Activated CD4-positive, alpha-beta T cell treated with anti-CD3 and anti-CD28 coated beads, Interleukin-2, Interleukin-4, amounts not matched to agents 100 ng/mL and 50 ng/mL, durations not matched to agents 16 hours and 8 hours (primary cell): ENCODE measurements around the gene VPS37B.

Experiments used
- DNase-seq: peaks from one replicate; pipeline ENCODE4 v3.0.0-alpha.2; 2020; ENCODE audit warnings: low spot score

VPS37B gene

GRCh38 chr12:122839907-122840554 is 55.9 kb downstream of the VPS37B start:
- DNase-seq: no peak

DNA sequence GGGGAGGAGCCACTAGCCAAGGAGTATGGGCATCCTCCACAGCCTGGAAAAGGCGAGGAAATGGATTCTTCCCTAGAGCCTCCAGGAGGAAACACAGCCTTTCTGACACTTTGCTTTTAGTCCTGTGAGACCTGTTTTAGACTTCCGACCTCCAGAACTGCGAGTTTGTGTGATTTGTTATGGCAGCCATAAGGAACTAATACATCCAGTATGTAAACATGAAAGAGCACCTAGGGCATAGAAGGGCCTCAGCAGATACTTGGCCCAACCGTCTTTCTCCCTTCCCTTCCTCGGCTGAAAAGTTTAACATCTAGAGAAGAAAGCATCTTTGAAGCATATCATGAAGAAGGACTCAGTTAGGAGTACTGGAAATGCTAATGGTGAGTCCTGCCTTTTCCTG is 57.1 kb downstream of the VPS37B start:
- DNase-seq: no peak

DNA sequence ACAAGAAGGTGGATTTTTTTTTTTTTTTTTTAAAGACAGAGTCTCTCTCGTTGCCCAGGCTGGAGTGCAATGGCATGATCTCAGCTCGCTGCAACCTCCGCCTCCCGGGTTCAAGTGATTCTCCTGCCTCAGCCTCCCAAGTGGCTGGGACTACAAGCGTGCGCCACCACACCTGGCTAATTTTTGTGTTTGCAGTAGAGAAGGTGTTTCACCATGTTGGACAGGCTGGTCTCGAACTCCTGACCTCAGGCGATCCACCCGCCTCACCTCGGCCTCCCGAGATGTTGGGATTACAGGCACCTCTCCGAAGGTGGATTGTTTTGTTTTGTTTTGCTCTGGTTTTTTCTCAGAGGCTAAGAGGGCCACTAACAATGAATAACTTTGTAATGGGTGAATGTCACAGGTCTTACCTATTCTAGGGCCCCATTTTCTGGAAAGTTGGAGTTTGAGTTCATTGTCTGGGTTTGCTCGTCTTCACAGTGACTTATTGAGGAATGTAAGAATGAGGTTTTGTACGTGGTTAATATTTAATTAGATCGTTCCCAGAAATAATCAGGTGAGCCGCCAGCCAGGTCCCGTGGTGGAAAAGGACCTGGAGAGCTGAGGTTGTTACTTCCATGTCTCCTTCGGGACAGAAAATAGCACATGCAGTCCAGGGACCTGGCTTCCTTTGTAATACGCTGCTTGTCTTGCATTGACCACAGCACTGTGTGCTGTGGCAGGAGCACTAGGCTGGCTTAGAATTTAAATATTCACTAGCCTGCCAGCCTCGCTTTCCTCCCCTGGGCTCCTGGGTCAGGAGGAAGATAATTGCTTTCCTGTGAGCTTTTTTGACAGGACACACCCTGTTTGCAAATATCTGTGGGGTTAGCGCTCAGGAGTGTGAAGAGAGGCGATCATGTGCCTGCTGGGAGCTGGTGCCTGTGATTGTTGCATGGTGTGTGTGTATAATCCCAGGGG is 58.3 kb downstream of the VPS37B start:
- DNase-seq: no peak

- DNase-seq: peak; percentile 53
Measured at GRCh38 chr12:122836027-122836921, 59.6 kb downstream of the VPS37B start.

GRCh38 chr12:122835750-122836026 is 60.2 kb downstream of the VPS37B start:
- no peak for DNase-seq

DNA sequence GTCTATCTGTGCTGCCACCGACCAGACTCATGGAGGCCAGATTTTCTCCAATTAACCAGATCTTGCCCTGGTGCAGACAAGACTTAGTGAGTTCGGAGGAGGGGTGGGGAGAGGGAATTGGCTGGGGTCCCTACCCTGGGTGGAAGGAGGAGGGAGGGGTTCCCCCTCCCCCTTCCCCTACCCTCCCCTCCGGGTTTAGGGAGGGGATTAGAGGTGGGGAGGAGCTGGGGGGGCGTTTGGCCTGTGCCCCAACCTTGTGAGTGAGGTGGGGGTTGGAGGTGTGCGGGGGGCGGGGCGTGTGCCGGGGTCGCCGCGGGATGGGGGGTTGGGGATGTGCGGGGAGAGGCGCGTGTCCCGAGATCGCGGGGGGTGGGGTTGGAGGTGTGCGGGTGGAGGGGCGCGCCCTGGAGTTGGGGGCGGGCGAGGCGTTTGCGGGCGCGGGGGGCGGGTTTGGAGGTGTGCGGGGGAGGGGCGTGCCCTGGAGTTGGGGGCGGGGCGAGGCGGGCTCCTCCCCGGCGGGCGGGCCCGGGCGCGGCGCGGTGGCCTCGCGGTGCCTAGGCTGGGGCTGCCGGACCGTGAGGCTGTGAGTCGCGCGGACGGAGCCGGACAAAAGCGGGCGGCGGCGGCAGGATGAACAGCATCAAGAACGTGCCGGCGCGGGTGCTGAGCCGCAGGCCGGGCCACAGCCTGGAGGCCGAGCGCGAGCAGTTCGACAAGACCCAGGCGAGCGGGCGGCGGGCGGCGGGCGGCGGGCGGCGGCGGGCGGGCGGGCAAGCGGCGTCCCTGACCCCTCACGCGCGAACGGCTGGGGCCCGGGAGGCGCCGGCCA is 60.8 kb downstream of the VPS37B start, which contains the start of gene HIP1R:
TSS of gene HIP1R (plus strand) at position 537 of the 829 bp plus-strand sequence. CDS start at position 631, 94 bp downstream.
- peak; percentile 26 for DNase-seq

DNA sequence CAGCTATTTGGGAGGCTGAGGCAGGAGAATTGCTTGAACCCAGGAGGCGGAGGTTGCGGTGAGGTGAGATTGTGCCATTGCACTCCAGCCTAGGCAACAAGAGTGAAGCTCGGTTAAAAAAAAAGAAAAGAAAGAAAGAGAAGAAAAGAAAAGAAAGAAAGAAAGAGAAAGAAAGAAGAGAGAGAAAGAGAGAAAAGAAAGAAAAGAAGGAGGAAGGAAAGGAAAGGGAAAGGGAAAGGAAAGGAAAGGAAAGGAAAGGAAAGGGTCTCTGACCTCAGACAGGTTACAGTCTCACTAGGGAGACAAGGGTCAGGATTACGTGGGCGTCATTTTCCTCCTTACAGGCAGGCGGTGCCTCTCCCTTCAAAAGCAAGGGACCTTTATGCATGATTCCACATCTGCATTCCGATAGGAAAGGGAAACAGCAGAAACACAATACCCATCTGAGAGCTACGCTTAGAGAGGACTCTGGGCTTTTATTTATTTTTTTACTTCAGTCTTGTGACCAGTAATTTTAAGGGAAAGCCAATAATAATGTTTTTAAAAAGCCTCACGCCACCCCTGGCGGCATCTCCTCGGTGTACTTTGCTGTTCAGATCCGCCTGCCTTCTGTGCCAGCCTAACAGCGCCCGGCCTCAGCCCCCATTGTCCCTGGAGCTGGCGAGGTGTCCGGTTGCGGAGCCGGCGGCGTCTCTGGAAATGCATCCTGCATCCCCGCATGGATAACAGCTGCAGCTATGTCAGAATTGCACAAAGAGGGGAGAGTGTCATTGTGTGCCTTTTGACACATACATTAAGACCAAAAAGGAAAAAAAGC is 61.6 kb downstream of the VPS37B start:
- DNase-seq: no peak

GRCh38 chr12:122830517-122831214 is 65.3 kb downstream of the VPS37B start:
- DNase-seq: no peak

DNA sequence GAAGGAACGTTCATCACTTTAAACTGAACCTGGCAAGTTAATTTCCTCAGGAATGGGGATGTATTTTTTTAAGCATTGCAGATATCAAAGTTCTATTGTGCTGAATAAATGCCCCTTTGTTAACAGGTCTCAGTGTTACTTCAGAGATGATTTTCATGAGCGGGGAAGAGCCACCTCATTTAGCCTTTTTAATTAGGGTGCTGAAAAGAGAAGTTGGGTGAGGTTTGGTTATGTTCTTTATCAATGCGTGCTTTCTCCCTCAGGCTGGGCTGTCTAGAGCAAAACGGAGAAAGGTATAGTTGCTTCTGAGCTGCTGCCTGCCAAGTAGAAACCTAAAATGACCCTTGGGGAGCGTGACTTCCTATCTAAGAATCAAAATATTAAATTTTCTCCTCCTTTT is 68.7 kb downstream of the VPS37B start:
- DNase-seq: no peak

DNA sequence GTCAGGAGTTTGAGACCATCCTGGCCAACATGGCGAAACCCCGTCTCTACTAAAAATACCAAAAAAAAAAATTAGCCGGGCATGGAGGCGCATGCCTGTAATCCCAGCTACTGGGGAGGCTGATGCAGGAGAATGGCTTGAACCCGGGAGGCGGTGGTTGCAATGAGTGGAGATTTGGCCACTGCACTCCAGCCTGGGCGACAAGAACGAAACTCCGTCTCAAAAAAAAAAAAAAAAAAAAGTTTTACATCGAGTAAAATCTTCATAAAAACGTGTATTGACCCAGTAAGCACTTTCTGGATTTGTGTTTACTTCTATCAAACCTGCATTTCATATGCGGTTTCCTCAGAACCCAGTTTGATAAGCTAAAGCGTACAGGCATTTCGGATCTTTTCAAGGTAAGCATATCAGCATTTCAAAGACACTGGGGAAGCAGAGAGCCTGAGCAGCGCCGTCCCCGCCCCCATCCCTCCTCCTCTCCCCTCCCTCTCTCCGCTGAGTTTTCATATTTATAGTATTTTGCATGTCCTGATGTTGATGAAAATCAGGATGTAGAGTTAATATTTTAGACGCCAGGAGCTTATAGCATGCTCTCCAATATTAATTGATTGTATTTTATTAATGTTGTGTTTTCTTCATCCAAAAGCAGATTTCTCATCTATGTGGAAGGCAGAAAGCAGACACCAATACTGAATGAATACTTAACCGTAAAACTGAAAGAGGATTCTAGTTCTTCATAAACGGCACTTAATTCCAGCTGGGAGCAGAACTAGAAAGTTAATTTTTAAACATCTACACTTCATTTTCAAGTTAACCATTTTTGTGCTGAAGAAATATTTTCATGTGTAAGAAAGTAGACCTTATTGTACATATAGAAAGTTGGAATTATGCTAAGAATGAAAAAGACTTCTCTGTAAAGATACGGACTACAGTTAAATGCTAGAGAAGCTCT is 69.9 kb downstream of the VPS37B start:
- no peak for DNase-seq

GRCh38 chr12:122823429-122823828 is 72.5 kb downstream of the VPS37B start:
- no peak for DNase-seq

DNA sequence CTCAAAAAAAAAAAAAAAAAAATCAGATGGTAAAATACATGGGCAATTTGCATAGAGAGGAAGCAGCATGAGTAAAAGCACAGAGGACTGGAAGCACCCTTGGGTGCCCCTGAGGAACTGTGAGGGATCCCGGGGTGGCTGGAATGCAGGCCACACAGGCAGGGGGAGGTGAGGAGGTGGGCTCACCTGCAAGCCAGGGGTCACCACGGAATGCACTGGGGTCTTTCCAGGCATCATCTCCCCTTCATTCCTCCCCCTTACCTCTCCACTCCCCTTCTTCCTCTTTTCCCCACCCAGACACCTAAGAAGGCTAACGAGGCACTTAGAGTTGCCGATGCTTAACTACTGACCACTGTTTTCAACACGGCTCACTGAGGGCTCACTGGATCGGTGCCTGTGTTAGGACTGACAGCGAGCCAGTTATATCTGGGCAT is 75.1 kb downstream of the VPS37B start:
- no peak for DNase-seq

DNA sequence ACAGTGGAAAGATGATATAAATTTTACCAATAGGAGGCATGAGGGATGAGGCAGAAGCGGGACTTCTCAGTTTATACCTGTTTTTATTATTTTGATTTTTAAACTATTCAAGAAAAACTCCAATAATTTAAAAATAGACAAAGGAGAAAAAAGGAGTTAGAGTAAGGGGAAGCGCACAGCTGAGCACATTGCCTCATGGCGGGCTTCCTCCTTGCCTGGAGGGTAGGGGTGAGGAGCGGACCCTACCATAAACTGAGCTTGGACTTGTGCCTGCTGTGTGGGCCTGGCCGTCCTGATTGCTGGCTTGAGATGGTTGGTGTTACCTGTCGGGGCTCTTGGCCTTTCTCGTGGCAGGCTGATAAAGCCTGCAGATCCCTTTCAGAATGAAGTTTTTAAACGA is 75.8 kb downstream of the VPS37B start:
- no peak for DNase-seq

DNA sequence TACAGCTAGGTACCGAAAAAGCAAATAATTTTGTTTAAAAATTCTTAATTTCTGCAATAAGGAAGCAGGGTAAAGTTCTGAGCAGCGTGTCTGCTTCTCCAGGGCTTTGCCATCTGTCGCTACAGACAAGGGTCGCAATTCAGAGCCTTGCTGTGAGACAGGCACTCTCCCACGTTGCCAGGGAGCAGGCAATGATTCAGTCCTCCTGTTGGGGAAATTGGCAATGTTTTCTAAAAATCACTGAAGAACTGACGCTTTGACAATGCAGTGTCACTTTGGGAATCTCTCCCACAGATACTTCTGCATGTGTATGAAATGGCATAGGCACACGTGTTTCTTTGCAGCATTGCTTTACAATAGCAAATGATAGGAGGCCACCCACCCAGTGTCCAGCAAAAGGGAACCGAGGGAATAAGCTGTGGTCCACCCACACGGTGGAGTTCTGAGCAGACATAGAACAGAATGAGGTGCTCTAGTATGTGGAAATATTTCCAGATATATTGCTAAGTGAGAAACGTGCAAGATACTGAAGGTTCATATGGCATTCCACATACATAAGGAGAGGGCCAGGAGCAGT is 76.6 kb downstream of the VPS37B start:
- no peak for DNase-seq
